ENCODE data around the gene DDX51. TPM values are rescaled to one million over a fixed set of nuclear protein-coding genes. Genes with fewer than 3 reads are reported as not detected.

DDX51 gene
- total RNA-seq, 1 experiment from 2014 or later, result 26.7 TPM

- Histone ChIP-seq H3K9me3 (ENCODE audit: low read length) (no peaks in the 10 kb centered on the region), H3K4me2 (ENCODE audit: low read length) (no peak overlapping the region), H2AFZ (ENCODE audit: low read length) (no peak overlapping the region), H3K27ac (ENCODE audit: low read length) (no peak overlapping the region), H3F3A (ENCODE audit: low read length, unreplicated experiment) (no peaks in the 10 kb centered on the region), H4K20me1 (ENCODE audit: low read length) (no peaks in the 10 kb centered on the region), H3K4me1 (ENCODE audit: insufficient read depth, low read length) (peaks cover 10% of the 10 kb centered on the region; the same call in 1 of the 2 replicates), H3K9me2 (replicated peaks; ENCODE audit: low read length) (no peaks in the 10 kb centered on the region), H3K36me3 (ENCODE audit: low read depth, low read length) (no peaks in the 10 kb centered on the region), H3K4me3 (ENCODE audit: low read length) (no peak overlapping the region), H3K27me3 (ENCODE audit: low read length) (peaks cover 30% of the 10 kb centered on the region), H3K79me2 (ENCODE audit: low read length) (no peaks in the 10 kb centered on the region), H3K9ac (ENCODE audit: low read length) (no peak overlapping the region)
- ATAC-seq (no peak), DNase-seq (no peak)
- ChIA-PET CTCF (no interaction called here), POLR2A (ENCODE audit: unreplicated experiment) (no interaction called here)
- TF ChIP-seq EZH2phosphoT487 (IDR thresholded peaks at IDR 0.05; ENCODE audit: borderline replicate concordance, low read length) (no peak), EZH2 (IDR thresholded peaks at IDR 0.05; ENCODE audit: low read length, unreplicated experiment) (no peak), CTCF (conservative IDR thresholded peaks at IDR 0.05; ENCODE audit: low read depth, low read length) (no peak)
- intact Hi-C loops (cut with micrococcal nuclease), result no loop called here
- no TSS peak for BruUV-seq (replicated peaks)
These were observed 32.9 kb upstream of the DDX51 start for GRCh38 chr12:132176920-132177551.

DNA sequence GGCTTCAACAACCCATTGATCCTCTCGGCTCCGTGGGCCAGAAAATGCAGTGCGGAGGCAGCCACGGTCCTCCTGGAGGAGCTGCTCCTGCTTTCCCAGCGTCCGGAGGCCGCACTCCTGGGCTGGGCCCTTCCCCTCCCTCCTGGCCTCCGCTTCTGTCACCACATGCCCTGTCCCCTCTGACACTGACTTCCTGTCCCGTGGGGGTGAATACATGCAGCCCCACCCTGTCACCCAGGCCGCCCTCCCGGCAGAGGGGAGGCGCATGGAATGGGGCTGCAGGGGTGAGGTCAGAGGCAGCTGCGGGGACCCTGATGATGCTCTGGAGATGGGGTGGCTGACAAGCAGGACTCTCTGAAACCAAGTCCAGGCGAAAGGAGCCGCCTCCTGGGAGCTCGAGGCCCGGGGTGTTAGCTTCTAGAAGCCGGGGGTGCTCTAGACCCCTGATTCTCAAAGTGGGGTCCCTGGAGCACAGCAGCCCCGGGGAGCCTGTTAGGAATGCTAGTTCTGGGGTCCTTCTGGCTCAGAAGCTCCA is 32.3 kb upstream of the DDX51 start:
- H3K4me1 ChIP-seq (ENCODE audit: insufficient read depth, low read length), result peaks cover 10% of the 10 kb centered on the region; the same call in 1 of the 2 replicates
- H3K9ac ChIP-seq (ENCODE audit: low read length), result no peak overlapping the region
- intact Hi-C loops (cut with micrococcal nuclease), result no loop called here
- ATAC-seq (no peak), DNase-seq (no peak)
- CTCF ChIA-PET, result no interaction called here
- H3K36me3 ChIP-seq (ENCODE audit: low read depth, low read length), result no peaks in the 10 kb centered on the region
- H3K9me2 ChIP-seq (replicated peaks; ENCODE audit: low read length), result no peaks in the 10 kb centered on the region
- H3K79me2 ChIP-seq (ENCODE audit: low read length), result no peaks in the 10 kb centered on the region
- no peaks in the 10 kb centered on the region for H3K9me3 ChIP-seq (ENCODE audit: low read length)
- TF ChIP-seq EZH2 (IDR thresholded peaks at IDR 0.05; ENCODE audit: low read length, unreplicated experiment), result no peak
- no peak for TF ChIP-seq EZH2phosphoT487 (IDR thresholded peaks at IDR 0.05; ENCODE audit: borderline replicate concordance, low read length)
- TF ChIP-seq CTCF (conservative IDR thresholded peaks at IDR 0.05; ENCODE audit: low read depth, low read length), result no peak
- peaks cover 30% of the 10 kb centered on the region for H3K27me3 ChIP-seq (ENCODE audit: low read length)
- no peak overlapping the region for H3K4me3 ChIP-seq (ENCODE audit: low read length)
- POLR2A ChIA-PET (ENCODE audit: unreplicated experiment), result no interaction called here
- no peaks in the 10 kb centered on the region for H3F3A ChIP-seq (ENCODE audit: low read length, unreplicated experiment)
- no peaks in the 10 kb centered on the region for H4K20me1 ChIP-seq (ENCODE audit: low read length)
- no TSS peak for BruUV-seq (replicated peaks)
- H3K27ac ChIP-seq (ENCODE audit: low read length), result no peak overlapping the region
- no peak overlapping the region for H2AFZ ChIP-seq (ENCODE audit: low read length)
- H3K4me2 ChIP-seq (ENCODE audit: low read length), result no peak overlapping the region

All from PC-3 (cell line).